Activated naive CD4-positive, alpha-beta T cell treated with anti-CD3 and anti-CD28 coated beads for 36 hours (primary cell): Measurements from ENCODE around the gene DDX50. TPM values are rescaled to one million over a fixed set of nuclear protein-coding genes. Genes with fewer than 3 reads are reported as not detected.
"Not testable (repeated sequence)": the region's sequence is repeated elsewhere in the genome, so short reads cannot be mapped to it uniquely, and the experiment has no call there.

Experiments used
- CTCF ChIA-PET: fragments of 350-600 bp; sonication (Branson Sonifier 250); formaldehyde crosslinking; loops from one replicate; lab custom pipeline; 2021; ENCODE audit warnings: antibody characterized with exemption; lab: Charles Lee
- DNase-seq: peaks from one replicate; pipeline ENCODE4 v3.0.0-alpha.2; 2020
- H3K27ac Mint-ChIP-seq: one replicate; pipeline ENCODE4 v1.8.0; 2021; ENCODE audit warnings: mild to moderate bottlenecking, mixed read lengths
- H3K27me3 Mint-ChIP-seq: one replicate; pipeline ENCODE4 v1.8.0; 2021; ENCODE audit warnings: low read depth, mixed read lengths
- H3K36me3 Mint-ChIP-seq: one replicate; pipeline ENCODE4 v1.8.0; 2021; ENCODE audit warnings: low read depth, mixed read lengths
- H3K4me1 Mint-ChIP-seq: one replicate; pipeline ENCODE4 v1.8.0; 2021; ENCODE audit warnings: low read depth, mixed read lengths
- H3K4me3 Mint-ChIP-seq: one replicate; pipeline ENCODE4 v1.8.0; 2021; ENCODE audit warnings: mild to moderate bottlenecking, moderate library complexity, mixed read lengths
- H3K9me3 Mint-ChIP-seq: one replicate; pipeline ENCODE4 v1.8.0; 2021; ENCODE audit warnings: mixed read lengths
- intact Hi-C: fragments of 100-400 bp; cut with micrococcal nuclease; formaldehyde crosslinking; loops from one replicate; pipeline ENCODE4 v1.15.1; 2023
- total RNA-seq, 2 experiments: library from RNA; stranded (reverse); gene quantifications; one replicate each; pipeline ENCODE4 v1.2.3, GENCODE V29; 2021

Gene DDX50
- total RNA-seq: 10 to 100 TPM; 62.1 to 66.0 TPM

- CTCF ChIA-PET: no interaction called here
- Mint-ChIP-seq H3K27me3 (no peaks in the 10 kb centered on the region), H3K4me3 (peak within 1 kb of the TSS; percentile 93), H3K9me3 (no peaks in the 10 kb centered on the region), H3K36me3 (peaks cover 15% of the 10 kb centered on the region), H3K4me1 (peaks cover 40% of the 10 kb centered on the region), H3K27ac (peak within 1 kb of the TSS; percentile 97)
- peak; percentile 99 for DNase-seq
- intact Hi-C loops: loop anchor here (1.0 to 10.0 kb wide), 16 partner anchors 31 to 1111 kb away; partner anchors contain the start of genes CCAR1, DDX21, DNA2 and HERC4
These were observed at the start of gene DDX50 for GRCh38 chr10:68901105-68901927. DDX50 (plus strand) TSS chr10:68901315; CDS start chr10:68901385, 70 bp downstream.

- intact Hi-C loops: no loop called here
- H3K9me3 Mint-ChIP-seq: peaks cover 13% of the 10 kb centered on the region
- DNase-seq: no peak
- no peak overlapping the region for H3K27ac Mint-ChIP-seq
- peaks cover 5% of the 10 kb centered on the region for H3K36me3 Mint-ChIP-seq
- no peaks in the 10 kb centered on the region for H3K4me1 Mint-ChIP-seq
- CTCF ChIA-PET: interaction anchor here (0.7 to 1.6 kb wide), 2 partner anchors 10 to 29 kb away, joined by 3 read pairs; partner anchors contain the start of gene STOX1
- H3K27me3 Mint-ChIP-seq: no peaks in the 10 kb centered on the region
- H3K4me3 Mint-ChIP-seq: no peak overlapping the region
These were observed 44.8 kb upstream of the DDX50 start for GRCh38 chr10:68856352-68856751.

- H3K9me3 Mint-ChIP-seq: peaks cover 19% of the 10 kb centered on the region
- H3K4me3 Mint-ChIP-seq: no peak overlapping the region
- intact Hi-C loops: no loop called here
- CTCF ChIA-PET: no interaction called here
- peaks cover 5% of the 10 kb centered on the region for H3K36me3 Mint-ChIP-seq
- no peaks in the 10 kb centered on the region for H3K4me1 Mint-ChIP-seq
- H3K27me3 Mint-ChIP-seq: no peaks in the 10 kb centered on the region
- no peak overlapping the region for H3K27ac Mint-ChIP-seq
- no peak for DNase-seq
These were observed 44.1 kb upstream of the DDX50 start for GRCh38 chr10:68857005-68857404.

- Mint-ChIP-seq H3K9me3 (peaks cover 29% of the 10 kb centered on the region), H3K27me3 (no peaks in the 10 kb centered on the region), H3K4me1 (peaks cover 5% of the 10 kb centered on the region), H3K27ac (no peak overlapping the region), H3K36me3 (peaks cover 5% of the 10 kb centered on the region), H3K4me3 (no peak overlapping the region)
- no peak for DNase-seq
- CTCF ChIA-PET: no interaction called here
- intact Hi-C loops: no loop called here
These were observed 39.9 kb upstream of the DDX50 start for GRCh38 chr10:68861253-68861652.

- Mint-ChIP-seq H3K27me3 (no peaks in the 10 kb centered on the region), H3K27ac (no peak overlapping the region), H3K4me1 (peaks cover 8% of the 10 kb centered on the region), H3K9me3 (peaks cover 27% of the 10 kb centered on the region), H3K4me3 (no peak overlapping the region), H3K36me3 (peaks cover 5% of the 10 kb centered on the region)
- DNase-seq: no peak
- intact Hi-C loops: no loop called here
- CTCF ChIA-PET: no interaction called here
These were observed 36.5 kb upstream of the DDX50 start for GRCh38 chr10:68864611-68865010.

GRCh38 chr10:68868173-68868572 lies 32.9 kb upstream of the DDX50 start:
- DNase-seq, intact Hi-C loops, H3K36me3 Mint-ChIP-seq, H3K4me3 Mint-ChIP-seq, H3K9me3 Mint-ChIP-seq, H3K27ac Mint-ChIP-seq, CTCF ChIA-PET, H3K27me3 Mint-ChIP-seq: not testable (repeated sequence)
- H3K4me1 Mint-ChIP-seq: peaks cover 18% of the 10 kb centered on the region

GRCh38 chr10:68869623-68870022 lies 31.5 kb upstream of the DDX50 start:
- H3K36me3 Mint-ChIP-seq: no peaks in the 10 kb centered on the region
- H3K27me3 Mint-ChIP-seq: no peaks in the 10 kb centered on the region

GRCh38 chr10:68870061-68870460 lies 31.1 kb upstream of the DDX50 start:
- Mint-ChIP-seq H3K36me3 (no peaks in the 10 kb centered on the region), H3K4me3 (no peak overlapping the region), H3K9me3 (peaks cover 2% of the 10 kb centered on the region), H3K27ac (no peak overlapping the region), H3K27me3 (no peaks in the 10 kb centered on the region), H3K4me1 (peaks cover 18% of the 10 kb centered on the region)
- no peak for DNase-seq
- intact Hi-C loops: loop anchor here (1.0 kb wide), 1 partner anchor 31 kb away; the partner anchor contains the start of gene DDX50
- CTCF ChIA-PET: no interaction called here

More at GRCh38 chr10:68869623-68870022, 31.5 kb upstream of the DDX50 start:
- no peak overlapping the region for H3K27ac Mint-ChIP-seq
- peaks cover 18% of the 10 kb centered on the region for H3K4me1 Mint-ChIP-seq
- intact Hi-C loops: loop anchor here (1.0 kb wide), 1 partner anchor 32 kb away; the partner anchor contains the start of gene DDX50
- H3K4me3 Mint-ChIP-seq: no peak overlapping the region
- CTCF ChIA-PET: no interaction called here
- no peak for DNase-seq
- H3K9me3 Mint-ChIP-seq: peaks cover 2% of the 10 kb centered on the region

- H3K4me1 Mint-ChIP-seq: peaks cover 18% of the 10 kb centered on the region
- DNase-seq: peak; percentile 60
- intact Hi-C loops: loop anchor here (1.0 kb wide), 1 partner anchor 31 kb away; the partner anchor contains the start of gene DDX50
These were observed 30.5 kb upstream of the DDX50 start for GRCh38 chr10:68870545-68871104.

GRCh38 chr10:68871105-68871711 lies 29.9 kb upstream of the DDX50 start:
- CTCF ChIA-PET: interaction anchor here (0.6 to 1.6 kb wide), 2 partner anchors 12 to 426 kb away, joined by 3 to 4 read pairs; no protein-coding TSS in a partner anchor
- intact Hi-C loops: no loop called here
- no peak for DNase-seq
- Mint-ChIP-seq H3K9me3 (peaks cover 2% of the 10 kb centered on the region), H3K36me3 (no peaks in the 10 kb centered on the region), H3K27ac (no peak overlapping the region), H3K4me3 (no peak overlapping the region), H3K27me3 (no peaks in the 10 kb centered on the region), H3K4me1 (peaks cover 14% of the 10 kb centered on the region)

More at GRCh38 chr10:68870545-68871104, 30.5 kb upstream of the DDX50 start:
- CTCF ChIA-PET: interaction anchor here (0.6 to 1.6 kb wide), 2 partner anchors 11 to 425 kb away, joined by 3 to 4 read pairs; no protein-coding TSS in a partner anchor
- H3K9me3 Mint-ChIP-seq: peaks cover 2% of the 10 kb centered on the region
- H3K27ac Mint-ChIP-seq: no peak overlapping the region
- H3K27me3 Mint-ChIP-seq: no peaks in the 10 kb centered on the region
- H3K36me3 Mint-ChIP-seq: no peaks in the 10 kb centered on the region
- H3K4me3 Mint-ChIP-seq: no peak overlapping the region

- Mint-ChIP-seq H3K4me3 (no peak overlapping the region), H3K36me3 (no peaks in the 10 kb centered on the region), H3K27me3 (no peaks in the 10 kb centered on the region), H3K4me1 (peaks cover 10% of the 10 kb centered on the region), H3K9me3 (peaks cover 2% of the 10 kb centered on the region), H3K27ac (no peak overlapping the region)
- intact Hi-C loops: no loop called here
- no peak for DNase-seq
- CTCF ChIA-PET: interaction anchor here (1.6 kb wide), 1 partner anchor 13 kb away, joined by 4 read pairs; no protein-coding TSS in a partner anchor
These were observed 29.3 kb upstream of the DDX50 start for GRCh38 chr10:68871731-68872342.
